ENCODE measurements around the gene ABR. TPM values are rescaled to one million over a fixed set of nuclear protein-coding genes. Genes with fewer than 3 reads are reported as not detected.

ABR gene
- total RNA-seq, 1 donor from 2014 or later, result 59.7 TPM

- Mint-ChIP-seq H3K27ac (ENCODE audit: unreplicated experiment) (no peak overlapping the region), H3K36me3 (ENCODE audit: low read depth) (no peaks in the 10 kb centered on the region), H3K27me3 (ENCODE audit: low read depth) (no peaks in the 10 kb centered on the region), H3K9me3 (no peaks in the 10 kb centered on the region), H3K4me1 (peaks cover 5% of the 10 kb centered on the region), H3K4me3 (no peak overlapping the region)
- no peak for TF ChIP-seq CTCF (conservative IDR thresholded peaks at IDR 0.05)
- DNase-seq (ENCODE audit: low read depth, low spot score), result no peak
Measured at GRCh38 chr17:1027044-1027443, 152.7 kb downstream of the ABR start.

GRCh38 chr17:1026599-1026975 is 153.2 kb downstream of the ABR start:
- Mint-ChIP-seq H3K27ac (ENCODE audit: unreplicated experiment) (no peak overlapping the region), H3K27me3 (ENCODE audit: low read depth) (no peaks in the 10 kb centered on the region), H3K36me3 (ENCODE audit: low read depth) (no peaks in the 10 kb centered on the region), H3K9me3 (no peaks in the 10 kb centered on the region), H3K4me1 (peaks cover 5% of the 10 kb centered on the region), H3K4me3 (no peak overlapping the region)
- no peak for TF ChIP-seq CTCF (conservative IDR thresholded peaks at IDR 0.05)
- no peak for DNase-seq (ENCODE audit: low read depth, low spot score)

GRCh38 chr17:1025733-1026598 is 153.8 kb downstream of the ABR start:
- Mint-ChIP-seq H3K9me3 (no peaks in the 10 kb centered on the region), H3K4me3 (no peak overlapping the region), H3K27ac (ENCODE audit: unreplicated experiment) (no peak overlapping the region), H3K27me3 (ENCODE audit: low read depth) (no peaks in the 10 kb centered on the region), H3K36me3 (ENCODE audit: low read depth) (no peaks in the 10 kb centered on the region), H3K4me1 (peaks cover 5% of the 10 kb centered on the region)
- DNase-seq (ENCODE audit: low read depth, low spot score), result no peak
- no peak for TF ChIP-seq CTCF (conservative IDR thresholded peaks at IDR 0.05)

DNA sequence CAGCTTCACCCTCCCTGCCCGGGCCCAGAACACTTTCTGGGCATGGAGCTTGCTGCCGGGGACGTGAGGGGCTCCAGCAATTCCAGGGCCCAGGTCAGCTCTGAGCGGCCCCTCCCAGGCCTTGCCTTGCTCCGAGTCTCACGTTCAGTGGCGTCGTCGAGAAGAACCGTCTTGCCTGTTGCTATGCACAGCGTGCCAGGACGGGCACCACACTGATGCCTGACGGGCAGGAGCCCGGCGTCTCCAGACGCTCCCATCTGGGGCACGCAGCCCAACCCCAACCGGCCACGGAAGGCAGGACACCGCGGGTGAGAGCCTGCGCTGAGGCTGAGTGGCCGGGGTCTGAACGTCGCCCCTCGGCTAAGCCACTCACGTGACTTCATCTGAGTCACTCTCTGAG is 155.7 kb downstream of the ABR start:
- Mint-ChIP-seq H3K4me1 (peaks cover 5% of the 10 kb centered on the region), H3K36me3 (ENCODE audit: low read depth) (no peaks in the 10 kb centered on the region), H3K27ac (ENCODE audit: unreplicated experiment) (no peak overlapping the region), H3K4me3 (no peak overlapping the region), H3K27me3 (ENCODE audit: low read depth) (no peaks in the 10 kb centered on the region), H3K9me3 (no peaks in the 10 kb centered on the region)
- DNase-seq (ENCODE audit: low read depth, low spot score), result no peak
- TF ChIP-seq CTCF (conservative IDR thresholded peaks at IDR 0.05), result no peak

- Mint-ChIP-seq H3K4me1 (peaks cover 5% of the 10 kb centered on the region), H3K27me3 (ENCODE audit: low read depth) (no peaks in the 10 kb centered on the region), H3K9me3 (no peaks in the 10 kb centered on the region), H3K36me3 (ENCODE audit: low read depth) (no peaks in the 10 kb centered on the region), H3K27ac (ENCODE audit: unreplicated experiment) (no peak overlapping the region), H3K4me3 (no peak overlapping the region)
- no peak for DNase-seq (ENCODE audit: low read depth, low spot score)
- no peak for TF ChIP-seq CTCF (conservative IDR thresholded peaks at IDR 0.05)
Measured at GRCh38 chr17:1022278-1023024, 157.3 kb downstream of the ABR start.
